ENCODE results near the gene WDR17. TPM values are rescaled to one million over a fixed set of nuclear protein-coding genes. Genes with fewer than 3 reads are reported as not detected.

Gene WDR17
- total and polyA plus RNA-seq, 2 of the 8 experiments (the other 6 are each of a cell fraction or from before 2014, with no cell fraction given), result 1.4 to 3.3 TPM

- CTCF ChIA-PET (ENCODE audit: partially characterized antibody), result interaction anchor here (1.3 to 1.8 kb wide), 3 partner anchors 11 to 59 kb away, joined by 4 to 6 read pairs (median 5); no protein-coding TSS in a partner anchor
- no peak for FAIRE-seq
- Histone ChIP-seq H3K4ac (replicated peaks; ENCODE audit: insufficient read length, low read depth, low read length) (no peak overlapping the region), H3K4me3 (ENCODE audit: extremely low read depth in 1 of 4, insufficient read depth in 2 of 4, low read depth in 3 of 4, low read length in 4 of 4) (no peak overlapping the region), H4K5ac (ENCODE audit: insufficient read length, low read depth, low read length) (no peak overlapping the region), H3K79me1 (ENCODE audit: low read depth, low read length) (no peaks in the 10 kb centered on the region), H3K23ac (ENCODE audit: insufficient read length) (no peak overlapping the region), H4K8ac (ENCODE audit: extremely low read depth, insufficient read depth, low read length) (0 out of 2 replicates have a peak overlapping the region, but pooled peaks have one; percentile 35), H2BK15ac (ENCODE audit: low read length) (no peak overlapping the region), H4K91ac (replicated peaks; ENCODE audit: insufficient read length, low read length) (no peak overlapping the region), H2BK12ac (ENCODE audit: low read depth, low read length) (no peak overlapping the region), H3K23me2 (ENCODE audit: low read depth, low read length) (no peaks in the 10 kb centered on the region), H3K18ac (ENCODE audit: extremely low read depth, low read length) (no peak overlapping the region), H3K4me1 (replicated peaks in 1 of 4; ENCODE audit: control insufficient read depth in 3 of 4, insufficient read depth in 4 of 4, low read length in 3 of 4) (peaks cover 0 to 2% (median 0%) of the 10 kb centered on the region in 4 experiments; a peak in 1 of 7 replicates), H2AK5ac (ENCODE audit: low read depth, low read length) (no peak overlapping the region), H3K9ac (replicated peaks in 1 of 4; ENCODE audit: extremely low read depth in 1 of 4, low read depth in 3 of 4, low read length in 3 of 4) (no peak overlapping the region), H3K27ac (ENCODE audit: low read depth, low read length) (no peak overlapping the region), H3K14ac (ENCODE audit: insufficient read length) (no peak overlapping the region), H2BK20ac (ENCODE audit: low read length) (no peak overlapping the region), H3K56ac (replicated peaks; ENCODE audit: insufficient read length, low read depth, low read length) (no peak overlapping the region), H3K9me3 (ENCODE audit: insufficient read depth in 2 of 2, low read depth in 1 of 2, low read length in 1 of 2) (no peaks in the 10 kb centered on the region), H3K36me3 (ENCODE audit: control insufficient read depth in 2 of 4, insufficient read depth in 4 of 4, low read length in 3 of 4) (no peaks in the 10 kb centered on the region), H3K4me2 (ENCODE audit: insufficient read depth in 1 of 2, low read depth in 2 of 2, low read length in 2 of 2) (no peak overlapping the region), H2BK5ac (ENCODE audit: low read depth, low read length) (no peak overlapping the region), H3K79me2 (ENCODE audit: control insufficient read depth in 1 of 2, insufficient read depth in 2 of 2, low read length in 2 of 2) (no peaks in the 10 kb centered on the region), H2AFZ (ENCODE audit: low read length) (peak overlapping the region; percentile 85), H3K27me3 (replicated peaks in 1 of 4; ENCODE audit: control insufficient read depth in 3 of 4, extremely low read depth in 1 of 4, insufficient read depth in 3 of 4, low read length in 3 of 4) (no peaks in the 10 kb centered on the region), H2BK120ac (replicated peaks; ENCODE audit: low read depth, low read length) (no peak overlapping the region), H4K20me1 (replicated peaks in 1 of 2; ENCODE audit: control insufficient read depth in 1 of 2, insufficient read depth in 2 of 2, low read length in 2 of 2) (no peaks in the 10 kb centered on the region)
- POLR2A ChIA-PET (ENCODE audit: partially characterized antibody), result no interaction called here
- 75% methylated on average over 5 of the region's 5 CpGs; no CpG with 5 or more reads in 1 of the 2 experiments for WGBS, 2 experiments (ENCODE audit: extremely low coverage in 1 of 2, insufficient coverage in 1 of 2, insufficient read length in 1 of 2, insufficient replicate concordance in 2 of 2, low coverage in 1 of 2, low lambda C conversion rate in 2 of 2, missing lambda C conversion rate in 1 of 2)
- DNase-seq (ENCODE audit: low read depth in 1 of 2, low spot score in 2 of 2), result no peak
- TF ChIP-seq SIRT6 (IDR thresholded peaks at IDR 0.05; ENCODE audit: low read length) (no peak), ATF2 (IDR thresholded peaks at IDR 0.05; ENCODE audit: low read length) (no peak), BRCA1 (IDR thresholded peaks at IDR 0.05; ENCODE audit: low read depth, low read length) (no peak), CHD2 (IDR thresholded peaks at IDR 0.05; ENCODE audit: low read length) (no peak), TAF1 (IDR thresholded peaks at IDR 0.05; ENCODE audit: low read depth, low read length) (no peak)
Observed at GRCh38 chr4:176226736-176227135, 161.1 kb downstream of the WDR17 start.
